Karpas-422 (cell line): Measurements from ENCODE around the gene PPP1R9B. TPM values are rescaled to one million over a fixed set of nuclear protein-coding genes. Genes with fewer than 3 reads are reported as not detected.

Source experiments
- DNase-seq: peaks from one replicate; pipeline ENCODE4 v3.0.0-alpha.2; 2015
- H2AFZ ChIP-seq: fragments of 200-600 bp; sonication (generic); 2 replicates; pipeline ENCODE4 v1.6.1; 2014; ENCODE audit warnings: antibody characterized with exemption, low read length, mixed read lengths
- H3K27ac ChIP-seq: fragments of 200-600 bp; sonication (generic); 2 replicates; pipeline ENCODE4 v1.5.1; 2014; ENCODE audit warnings: mild to moderate bottlenecking, low read length, moderate library complexity
- H3K27me3 ChIP-seq: fragments of 200-600 bp; sonication (generic); 2 replicates; pipeline ENCODE4 v1.6.1; 2014; ENCODE audit warnings: low read length, mixed read lengths
- H3K36me3 ChIP-seq: fragments of 200-600 bp; sonication (generic); 2 replicates; pipeline ENCODE4 v1.6.1; 2014; ENCODE audit warnings: low read length, mixed read lengths; ENCODE audit not compliant: insufficient read depth
- H3K4me1 ChIP-seq: fragments of 200-600 bp; sonication (generic); 2 replicates; pipeline ENCODE4 v1.6.1; 2014; ENCODE audit warnings: mild to moderate bottlenecking, low read length, mixed read lengths
- H3K4me2 ChIP-seq: fragments of 200-600 bp; sonication (generic); 2 replicates; pipeline ENCODE4 v1.6.1; 2014; ENCODE audit warnings: low read length, low read depth, mild to moderate bottlenecking; ENCODE audit not compliant: poor library complexity, severe bottlenecking
- H3K4me3 ChIP-seq: fragments of 200-600 bp; sonication (generic); 2 replicates; pipeline ENCODE4 v1.5.1; 2014; ENCODE audit warnings: mild to moderate bottlenecking, antibody characterized with exemption, low read length, mixed read lengths
- H3K79me2 ChIP-seq: fragments of 200-600 bp; sonication (generic); 2 replicates; pipeline ENCODE4 v1.6.1; 2014; ENCODE audit warnings: mild to moderate bottlenecking, low read length, mixed read lengths
- H3K9ac ChIP-seq: fragments of 200-600 bp; sonication (generic); 2 replicates; pipeline ENCODE4 v1.6.0; 2014; ENCODE audit warnings: low read length
- H3K9me2 ChIP-seq: fragments of 200-600 bp; sonication (generic), shearing (Covaris generic); replicated peaks from 2 replicates; pipeline ENCODE4 v1.6.0; 2014; ENCODE audit warnings: mild to moderate bottlenecking, low read length, moderate library complexity; ENCODE audit not compliant: insufficient read depth
- H3K9me3 ChIP-seq: fragments of 300-700, 200-600 bp; sonication (generic); 2 replicates; pipeline ENCODE4 v1.6.1; 2014; ENCODE audit warnings: low read length, mixed read lengths
- H4K20me1 ChIP-seq: fragments of 200-600 bp; sonication (generic); 2 replicates; pipeline ENCODE4 v1.6.1; 2014; ENCODE audit warnings: mild to moderate bottlenecking, antibody characterized with exemption, low read length, low read depth; ENCODE audit not compliant: insufficient read depth
- total RNA-seq: library from RNA; depleted of rRNA; stranded (reverse); fragments of >200 nt; shearing (Covaris generic); gene quantifications from 2 replicates; pipeline ENCODE4 v1.2.3, GENCODE V29; 2014; ENCODE audit warnings: low replicate concordance

PPP1R9B gene
- total RNA-seq, 1 experiment from 2014 or later: 41.0 TPM

DNA sequence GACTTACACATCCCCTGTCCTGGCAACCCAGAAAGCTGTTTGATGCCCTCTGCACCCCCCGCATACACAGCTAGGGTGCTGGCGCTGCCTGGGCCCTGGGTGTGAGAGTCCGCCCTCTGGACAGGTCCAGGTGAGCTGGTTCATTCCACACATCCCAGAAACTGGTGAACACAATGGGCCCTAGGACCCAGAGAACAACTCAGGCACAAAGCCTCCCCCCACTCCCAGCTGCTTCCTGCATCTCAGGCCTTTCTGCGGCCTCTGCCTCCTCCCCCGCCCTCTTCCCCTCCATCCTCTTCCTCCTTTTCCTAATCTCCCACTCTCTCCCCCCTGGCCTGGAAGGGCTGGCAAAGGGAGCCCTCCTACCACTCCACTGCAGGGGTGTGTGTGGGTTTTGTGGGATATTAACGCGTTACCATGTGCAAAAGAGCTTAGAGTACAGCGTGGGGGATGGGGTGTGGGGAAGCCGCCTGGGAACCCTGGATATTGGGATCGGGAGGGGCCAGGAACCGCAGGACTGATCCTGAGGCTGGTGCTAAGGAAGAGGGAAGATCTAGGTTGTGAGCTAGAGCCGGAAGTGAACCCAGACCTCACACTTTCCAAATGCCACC is 1.6 kb upstream of the PPP1R9B start:
- Histone ChIP-seq H3K27ac (no peak overlapping the region), H4K20me1 (peaks cover 8% of the 10 kb centered on the region; the same call in 1 of the 2 replicates), H3K27me3 (no peaks in the 10 kb centered on the region), H3K36me3 (no peaks in the 10 kb centered on the region), H2AFZ (peak overlapping the region; percentile 9; the same call in 1 of the 2 replicates), H3K4me1 (peaks cover 37% of the 10 kb centered on the region), H3K4me2 (peak overlapping the region; percentile 98), H3K9me3 (no peaks in the 10 kb centered on the region), H3K4me3 (peak overlapping the region; percentile 95), H3K79me2 (peaks cover 39% of the 10 kb centered on the region), H3K9me2 (no peaks in the 10 kb centered on the region), H3K9ac (peak overlapping the region; percentile 98)
- peak; percentile 85 for DNase-seq

DNA sequence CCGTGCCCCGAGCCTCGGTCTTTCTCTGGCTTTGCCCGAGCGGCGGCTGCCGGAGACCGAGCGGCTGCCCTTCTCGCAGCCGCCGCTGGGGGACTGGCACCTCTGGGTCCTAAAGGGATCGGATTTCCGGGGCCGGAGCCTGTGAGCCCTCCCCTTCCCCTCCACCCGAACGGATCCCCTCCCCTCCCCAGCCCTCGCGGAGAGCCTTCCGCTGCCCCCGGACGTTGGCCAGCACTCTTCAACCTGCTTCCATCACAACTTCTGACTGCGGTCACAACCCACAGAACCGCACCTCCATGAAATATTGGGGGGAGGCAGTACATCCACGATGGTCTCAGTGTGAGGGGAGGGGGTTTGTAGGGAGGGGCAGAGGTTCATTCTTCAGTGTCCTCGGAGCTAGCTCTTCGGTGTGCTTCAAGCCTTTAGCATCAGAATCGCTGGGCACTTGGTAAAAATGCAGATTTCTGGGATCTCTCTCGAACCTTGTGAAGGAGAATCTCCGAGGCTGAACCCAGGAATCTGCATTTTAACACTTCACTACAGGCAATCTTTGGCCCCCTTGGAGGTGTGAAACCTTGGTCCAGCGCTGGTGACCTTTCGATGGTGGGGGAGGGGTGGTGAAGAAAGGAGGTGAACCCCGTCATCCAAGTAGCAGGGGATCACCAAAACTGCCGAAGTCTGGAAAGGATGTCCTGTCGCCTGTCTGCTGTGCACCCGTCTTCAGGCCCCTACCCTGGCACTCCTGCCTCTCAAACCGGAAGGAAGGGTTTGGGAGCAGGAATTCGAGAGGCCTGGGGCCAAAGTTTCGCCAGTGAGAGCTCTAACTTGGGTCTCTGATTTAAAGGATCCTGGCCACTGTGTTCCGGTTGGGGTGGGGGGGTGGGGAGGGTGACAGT is 812 bp upstream of the PPP1R9B start:
- Histone ChIP-seq H4K20me1 (peaks cover 15% of the 10 kb centered on the region; the same call in 1 of the 2 replicates), H3K27ac (peak overlapping the region; percentile 97), H3K36me3 (no peaks in the 10 kb centered on the region), H3K79me2 (peaks cover 46% of the 10 kb centered on the region), H3K4me3 (peak overlapping the region; percentile 95), H2AFZ (peak overlapping the region; percentile 48; the same call in 1 of the 2 replicates), H3K4me1 (peaks cover 44% of the 10 kb centered on the region), H3K9me3 (no peaks in the 10 kb centered on the region), H3K9ac (peak overlapping the region; percentile 98), H3K4me2 (peak overlapping the region; percentile 98), H3K27me3 (no peaks in the 10 kb centered on the region), H3K9me2 (no peaks in the 10 kb centered on the region)
- peak; percentile 96 for DNase-seq

DNA sequence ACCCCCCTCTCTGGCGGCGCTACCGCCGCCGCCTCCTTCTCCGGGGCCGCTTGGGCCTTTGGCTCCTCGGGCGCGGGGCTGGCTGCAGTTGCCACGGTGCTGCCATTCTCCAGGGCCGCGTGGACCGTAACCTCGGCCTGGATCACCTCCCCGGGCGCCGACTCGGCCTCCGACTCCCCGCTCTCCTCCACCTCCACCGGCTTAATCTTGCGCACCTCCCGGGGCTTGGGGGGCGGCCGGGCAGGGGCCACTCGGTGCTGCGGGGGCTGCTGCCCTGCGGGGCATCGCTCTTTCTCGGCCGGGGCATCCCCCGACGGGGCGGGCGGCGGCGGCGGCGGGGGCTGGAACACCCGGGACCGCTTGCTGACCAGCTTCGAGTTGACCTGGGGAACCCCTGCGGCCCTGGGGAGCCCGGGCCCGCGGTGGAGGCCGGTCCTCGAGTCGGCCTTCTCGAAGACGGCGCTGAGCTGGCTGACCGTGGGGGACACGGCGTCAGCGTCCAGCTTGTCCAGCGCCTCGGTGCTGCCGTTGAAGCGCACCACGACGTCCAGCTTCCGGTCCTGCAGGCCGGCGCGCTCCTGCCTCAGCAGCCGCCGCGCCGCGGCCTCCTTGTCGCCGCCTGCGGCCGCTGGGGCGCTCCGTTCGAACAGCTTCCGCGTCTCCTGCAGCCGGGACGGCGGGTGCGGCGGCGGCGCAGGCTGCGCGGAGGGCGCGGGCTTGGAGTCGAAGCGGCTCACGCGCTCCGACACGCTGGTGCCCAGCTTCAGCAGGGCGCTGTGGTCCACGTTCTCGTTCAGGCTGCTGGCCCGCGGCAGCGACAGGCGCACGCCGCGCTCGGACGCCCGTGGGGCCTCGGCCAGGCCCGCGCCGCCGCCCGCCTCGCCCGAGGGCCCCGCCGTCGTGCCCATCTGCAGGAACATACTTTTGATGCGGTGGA is 792 bp downstream of the PPP1R9B start:
- Histone ChIP-seq H3K4me2 (peak overlapping the region; percentile 98), H4K20me1 (peaks cover 30% of the 10 kb centered on the region), H3K27me3 (no peaks in the 10 kb centered on the region), H3K9me2 (no peaks in the 10 kb centered on the region), H3K36me3 (peaks cover 8% of the 10 kb centered on the region), H3K9me3 (no peaks in the 10 kb centered on the region), H2AFZ (no peak overlapping the region), H3K4me1 (peaks cover 55% of the 10 kb centered on the region), H3K27ac (peak overlapping the region; percentile 97), H3K4me3 (peak overlapping the region; percentile 95), H3K9ac (peak overlapping the region; percentile 98), H3K79me2 (peaks cover 63% of the 10 kb centered on the region)
- peak; percentile 84 for DNase-seq

DNA sequence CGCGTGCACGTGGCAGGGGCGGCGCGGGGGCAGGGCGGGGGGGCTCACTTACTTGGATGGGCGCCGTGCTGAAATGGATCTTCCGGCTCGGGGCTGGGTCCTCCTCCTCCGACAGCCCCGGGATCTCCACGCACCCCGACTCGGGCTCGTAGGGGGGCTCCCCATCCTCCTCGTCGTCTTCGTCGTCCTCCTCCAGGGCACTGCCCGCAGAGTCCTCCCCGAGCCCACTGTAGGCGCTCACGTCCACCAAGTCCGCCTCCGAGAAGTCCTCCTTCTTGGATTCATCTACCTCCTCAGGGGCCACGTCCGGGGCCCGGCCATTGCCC is 1.4 kb downstream of the PPP1R9B start:
- H3K9ac ChIP-seq: peak overlapping the region; percentile 98
- peaks cover 15% of the 10 kb centered on the region for H3K36me3 ChIP-seq
- H3K27ac ChIP-seq: peak overlapping the region; percentile 97
- peak overlapping the region; percentile 95 for H3K4me3 ChIP-seq
- H3K79me2 ChIP-seq: peaks cover 69% of the 10 kb centered on the region
- no peaks in the 10 kb centered on the region for H3K9me3 ChIP-seq
- H3K4me1 ChIP-seq: peaks cover 62% of the 10 kb centered on the region
- peak overlapping the region; percentile 98 for H3K4me2 ChIP-seq
- DNase-seq: no peak
- H3K9me2 ChIP-seq: no peaks in the 10 kb centered on the region
- peaks cover 35% of the 10 kb centered on the region for H4K20me1 ChIP-seq
- H3K27me3 ChIP-seq: no peaks in the 10 kb centered on the region
- no peak overlapping the region for H2AFZ ChIP-seq

DNA sequence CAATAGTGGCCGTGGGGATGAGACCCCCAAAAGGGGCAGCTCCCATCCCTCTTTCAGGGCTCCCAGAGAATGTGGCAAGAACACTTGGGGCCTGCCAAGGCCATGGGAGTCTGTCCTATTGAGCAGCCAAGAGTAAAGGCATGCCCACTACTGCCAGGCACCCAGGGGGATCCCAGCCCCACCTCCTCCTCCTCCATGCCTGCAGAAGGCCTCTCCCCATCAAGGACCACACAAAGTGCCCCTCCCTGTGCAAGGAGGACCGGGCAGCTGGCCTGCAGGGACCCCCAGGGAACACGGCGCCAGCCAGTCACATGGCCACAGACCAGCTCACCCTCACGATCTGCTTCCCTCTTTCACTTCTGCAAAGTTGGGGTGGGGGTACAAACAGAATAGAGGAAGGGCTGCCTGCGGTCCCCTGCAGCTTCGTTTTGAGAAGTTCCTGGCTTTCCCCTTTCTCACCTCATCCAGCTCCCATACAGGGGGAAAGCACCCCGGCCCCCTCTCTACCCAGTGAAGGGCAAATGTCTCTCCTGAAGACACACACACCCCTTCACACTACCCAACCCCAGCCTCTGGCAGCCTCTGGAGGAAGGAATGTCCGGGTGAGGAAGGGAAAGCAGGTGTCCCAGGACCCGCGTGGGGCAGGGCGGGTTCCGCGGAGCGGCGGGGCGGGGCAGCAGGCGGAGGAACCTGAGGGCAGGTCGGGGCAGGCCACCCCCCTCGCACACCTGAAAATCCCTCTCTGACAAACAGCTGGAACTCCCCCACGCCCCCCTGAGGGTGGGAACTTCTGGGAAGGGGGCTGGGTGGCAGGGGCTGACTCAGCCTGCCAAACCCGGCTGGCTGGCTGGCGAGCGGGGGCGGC is 2.0 kb downstream of the PPP1R9B start:
- H3K4me2 ChIP-seq: peak overlapping the region; percentile 98
- no peaks in the 10 kb centered on the region for H3K9me2 ChIP-seq
- H3K27ac ChIP-seq: peak overlapping the region; percentile 97
- peak overlapping the region; percentile 95 for H3K4me3 ChIP-seq
- H3K79me2 ChIP-seq: peaks cover 75% of the 10 kb centered on the region
- H3K4me1 ChIP-seq: peaks cover 63% of the 10 kb centered on the region
- H2AFZ ChIP-seq: no peak overlapping the region
- H3K9me3 ChIP-seq: no peaks in the 10 kb centered on the region
- peak; percentile 94 for DNase-seq
- H3K27me3 ChIP-seq: no peaks in the 10 kb centered on the region
- peak overlapping the region; percentile 98 for H3K9ac ChIP-seq
- peaks cover 39% of the 10 kb centered on the region for H4K20me1 ChIP-seq
- peaks cover 21% of the 10 kb centered on the region for H3K36me3 ChIP-seq

DNA sequence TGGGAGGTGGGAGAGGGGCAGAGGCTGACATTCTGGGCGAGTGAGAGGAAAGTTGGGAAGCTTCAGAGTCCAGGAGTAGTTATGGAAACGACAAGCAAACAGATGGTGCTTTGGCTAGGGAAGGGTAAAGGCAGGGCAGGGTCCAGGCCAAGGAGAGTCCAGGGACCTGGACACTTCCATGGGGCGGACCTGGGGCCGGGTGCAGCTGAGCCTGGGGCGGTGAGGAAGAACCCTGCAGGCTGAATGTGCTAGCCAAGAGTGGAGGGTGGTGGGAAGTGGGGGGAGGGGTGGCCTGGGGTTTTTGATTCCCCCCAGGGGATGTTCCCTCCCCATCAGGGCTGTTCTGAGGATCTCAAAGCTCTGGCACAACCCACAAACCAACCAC is 2.6 kb downstream of the PPP1R9B start:
- H3K27me3 ChIP-seq: no peaks in the 10 kb centered on the region
- H3K9me2 ChIP-seq: no peaks in the 10 kb centered on the region
- DNase-seq: peak; percentile 64
- H4K20me1 ChIP-seq: peaks cover 43% of the 10 kb centered on the region
- H3K4me3 ChIP-seq: peak overlapping the region; percentile 95
- H3K79me2 ChIP-seq: peaks cover 76% of the 10 kb centered on the region
- peaks cover 21% of the 10 kb centered on the region for H3K36me3 ChIP-seq
- peak overlapping the region; percentile 98 for H3K9ac ChIP-seq
- H3K4me1 ChIP-seq: peaks cover 63% of the 10 kb centered on the region
- H3K4me2 ChIP-seq: peak overlapping the region; percentile 98
- H3K27ac ChIP-seq: peak overlapping the region; percentile 97
- no peaks in the 10 kb centered on the region for H3K9me3 ChIP-seq
- H2AFZ ChIP-seq: no peak overlapping the region

DNA sequence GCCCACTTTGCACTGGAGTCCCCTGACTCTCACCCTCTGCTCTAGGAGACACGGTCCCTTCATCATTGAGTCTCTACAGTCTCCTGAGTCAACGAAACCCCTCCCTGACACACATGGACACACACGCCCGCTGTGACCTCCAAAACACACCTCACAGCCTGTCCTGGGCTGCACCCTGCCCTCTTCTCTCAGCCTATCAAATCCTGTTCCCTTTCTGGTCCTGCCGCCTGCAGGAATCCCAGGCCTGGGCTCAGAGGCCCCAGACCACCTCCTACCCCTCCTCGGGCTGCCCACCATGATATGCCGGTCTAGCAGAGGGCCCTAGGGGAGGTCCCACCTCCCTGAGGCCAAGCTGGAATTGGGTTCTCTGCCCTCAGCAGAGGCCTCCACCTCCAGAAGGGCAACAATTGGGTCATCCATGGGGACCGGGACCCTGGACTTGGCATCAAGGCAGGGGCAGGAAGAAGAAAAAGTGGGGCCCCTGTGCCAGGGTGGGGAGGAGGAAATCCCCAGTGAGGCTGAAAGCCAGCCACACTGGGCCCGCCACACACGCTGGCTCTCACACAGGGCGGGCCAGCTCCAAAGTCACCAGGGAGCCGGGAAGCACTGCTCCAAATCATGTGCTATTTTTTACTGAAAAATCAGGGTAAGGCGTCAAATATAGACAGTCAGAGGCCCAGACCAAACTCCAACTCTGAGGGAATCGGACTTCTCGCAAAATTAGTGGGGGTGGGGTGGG is 3.4 kb downstream of the PPP1R9B start:
- Histone ChIP-seq H2AFZ (no peak overlapping the region), H3K4me1 (peaks cover 57% of the 10 kb centered on the region), H3K36me3 (peaks cover 25% of the 10 kb centered on the region), H3K27ac (peak overlapping the region; percentile 97), H4K20me1 (peaks cover 45% of the 10 kb centered on the region), H3K9me3 (no peaks in the 10 kb centered on the region), H3K79me2 (peaks cover 77% of the 10 kb centered on the region), H3K4me3 (peak overlapping the region; percentile 95), H3K27me3 (no peaks in the 10 kb centered on the region), H3K4me2 (peak overlapping the region; percentile 98), H3K9ac (peak overlapping the region; percentile 98), H3K9me2 (no peaks in the 10 kb centered on the region)
- peak; percentile 55 for DNase-seq
